Midbrain (tissue), 1 donor: ENCODE measurements around the gene CUBN.

Experiments used
- DNase-seq: peaks from one replicate; lab custom pipeline; 2025; lab: John Stamatoyannopoulos, UW

The CUBN gene

GRCh38 chr10:17109046-17109445 is 20.6 kb downstream of the CUBN start:
- DNase-seq = no peak

DNA sequence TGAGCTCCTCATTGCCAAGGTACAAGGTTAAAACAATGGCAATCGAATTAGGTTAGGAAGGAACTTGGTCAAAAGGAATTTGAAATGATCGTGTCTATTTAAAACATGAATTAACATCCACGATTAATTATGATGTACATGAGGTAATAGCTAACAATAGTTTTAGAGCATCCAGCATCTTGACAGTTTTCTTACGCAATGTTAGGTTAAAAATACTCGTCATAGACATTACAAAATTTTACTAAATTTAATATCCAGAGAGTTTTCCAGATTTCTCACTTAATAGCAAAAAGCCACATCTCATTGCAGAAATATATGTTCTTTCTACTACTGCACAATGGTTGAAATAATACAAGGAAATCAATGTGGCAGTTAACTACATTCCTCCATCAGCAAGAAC is 22.6 kb downstream of the CUBN start:
- DNase-seq = no peak

DNA sequence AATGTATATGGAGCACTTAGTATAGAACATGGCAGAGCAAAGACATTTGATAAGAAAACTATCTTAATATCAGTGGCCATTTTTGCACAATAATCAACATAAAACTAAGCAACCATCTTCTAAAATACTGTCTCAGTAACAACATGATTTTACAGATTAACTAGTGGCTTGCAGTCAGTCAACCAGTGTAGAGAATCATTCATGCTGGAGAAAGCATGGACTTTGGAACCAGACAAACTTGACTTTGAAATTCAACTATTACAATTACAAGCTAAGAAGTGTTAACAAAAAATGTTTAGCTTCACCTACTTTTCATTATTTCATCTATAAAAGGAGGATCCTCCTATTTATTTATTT is 27.7 kb downstream of the CUBN start:
- no peak for DNase-seq

- no peak for DNase-seq
Observed at GRCh38 chr10:17101257-17101909, 28.2 kb downstream of the CUBN start.

DNA sequence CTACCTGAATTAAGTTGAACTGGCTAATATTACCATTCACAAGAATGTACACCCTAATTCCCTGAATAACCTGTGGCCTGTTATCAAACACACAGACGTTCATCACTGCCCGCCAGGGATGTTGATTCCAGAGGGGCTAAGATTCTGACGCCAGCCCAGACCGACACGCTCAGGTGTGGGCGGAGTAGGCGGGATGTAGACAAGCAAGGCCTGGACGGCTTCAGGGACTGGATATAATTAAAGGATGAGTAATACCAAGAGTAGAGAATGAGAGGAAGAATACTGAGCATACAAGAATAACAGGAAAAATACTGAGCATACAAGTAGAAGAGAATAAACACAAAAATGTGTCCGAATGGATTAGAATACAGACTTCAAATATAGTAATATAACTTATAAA is 29.0 kb downstream of the CUBN start:
- no peak for DNase-seq

DNA sequence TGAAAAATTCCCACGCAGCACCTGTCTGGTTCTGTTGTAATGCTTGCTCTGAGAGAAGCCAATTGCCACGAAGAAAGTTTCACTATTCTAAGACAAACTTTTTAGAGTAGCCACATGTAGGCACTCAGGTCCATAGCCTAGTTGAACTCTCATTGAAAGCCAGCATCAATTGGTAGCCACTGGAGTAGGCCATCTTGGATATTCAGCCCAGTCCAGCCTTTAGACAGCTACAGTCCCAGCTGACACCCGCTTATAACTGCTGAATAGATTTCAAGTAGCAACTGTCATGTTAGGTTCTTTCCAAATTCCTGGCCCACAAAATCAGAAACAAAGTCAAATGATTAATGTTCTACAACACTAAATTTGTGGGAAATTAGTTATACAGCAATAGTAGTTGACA is 31.6 kb downstream of the CUBN start:
- no peak for DNase-seq

GRCh38 chr10:17094844-17095243 is 34.8 kb downstream of the CUBN start:
- no peak for DNase-seq

DNA sequence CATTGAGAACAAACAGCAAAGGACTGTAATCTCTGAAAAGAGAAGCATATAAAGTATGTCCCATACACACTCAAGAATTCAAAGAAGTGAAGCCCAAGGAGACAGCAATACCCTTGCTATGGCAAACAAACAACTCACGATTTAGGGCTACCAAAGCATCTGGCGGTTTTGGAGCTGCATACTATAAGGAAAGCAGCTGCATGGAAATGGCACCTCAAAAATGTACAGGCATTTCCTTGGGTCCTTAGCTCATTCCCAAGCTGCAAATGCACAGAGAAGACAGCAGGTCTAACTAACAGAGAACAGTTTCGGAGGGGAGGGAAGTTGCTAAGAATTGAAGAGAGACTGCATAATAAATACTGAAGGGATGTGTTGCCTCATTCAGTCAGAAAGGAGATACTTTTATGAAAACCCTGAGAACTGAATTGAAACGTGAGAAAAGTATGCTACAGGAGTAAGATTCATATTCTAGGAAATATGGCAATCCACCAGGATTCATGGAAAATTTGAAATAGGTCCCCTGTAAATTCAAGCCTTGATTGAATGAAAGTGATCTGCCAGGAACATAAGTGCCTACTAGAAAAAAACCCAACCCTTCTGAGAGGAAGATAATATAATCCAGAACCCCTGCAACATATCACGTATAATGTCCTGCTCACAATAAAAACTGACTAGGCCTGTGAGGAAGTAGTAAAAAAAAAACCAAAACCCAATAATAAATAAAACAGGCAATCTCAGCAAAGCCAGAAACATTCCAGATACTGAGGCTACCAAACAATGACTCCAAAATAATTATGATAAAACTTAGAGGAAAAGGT is 36.4 kb downstream of the CUBN start:
- DNase-seq = no peak

DNA sequence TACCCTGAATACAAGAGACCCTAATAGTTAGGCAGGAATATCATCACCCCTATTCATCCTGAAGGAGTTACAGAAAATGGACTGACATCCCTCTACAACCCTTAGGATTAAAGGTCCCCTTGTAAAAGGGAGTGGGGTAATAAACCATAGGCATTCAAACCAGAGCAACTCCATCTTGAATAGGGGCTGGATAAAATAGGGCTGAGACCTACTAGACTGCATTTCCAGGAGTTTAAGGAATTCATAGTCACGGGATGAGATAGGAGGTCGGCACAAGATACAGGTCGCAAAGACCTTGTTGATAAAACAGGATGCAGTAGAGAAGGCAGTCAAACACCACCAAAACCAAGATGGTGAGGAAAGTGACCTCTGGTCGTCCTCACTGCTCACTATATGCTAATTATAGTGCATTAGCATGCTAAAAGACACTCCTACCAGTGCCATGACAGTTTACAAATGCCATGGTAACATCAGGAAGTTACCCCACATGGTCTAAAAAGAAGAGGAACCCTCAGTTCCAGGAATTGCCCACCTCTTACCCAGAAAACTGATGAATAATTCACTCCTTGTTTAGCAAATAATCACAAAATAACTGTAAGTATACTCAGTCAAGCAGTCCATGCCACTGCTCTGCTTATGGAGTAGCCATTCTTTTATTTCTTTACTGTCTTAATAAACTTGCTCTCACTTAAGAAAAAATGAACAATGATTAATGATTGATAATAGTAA is 37.2 kb downstream of the CUBN start:
- no peak for DNase-seq

- no peak for DNase-seq
Observed at GRCh38 chr10:17088118-17088806, 41.3 kb downstream of the CUBN start.

GRCh38 chr10:17086865-17087367 is 42.7 kb downstream of the CUBN start:
- no peak for DNase-seq

DNA sequence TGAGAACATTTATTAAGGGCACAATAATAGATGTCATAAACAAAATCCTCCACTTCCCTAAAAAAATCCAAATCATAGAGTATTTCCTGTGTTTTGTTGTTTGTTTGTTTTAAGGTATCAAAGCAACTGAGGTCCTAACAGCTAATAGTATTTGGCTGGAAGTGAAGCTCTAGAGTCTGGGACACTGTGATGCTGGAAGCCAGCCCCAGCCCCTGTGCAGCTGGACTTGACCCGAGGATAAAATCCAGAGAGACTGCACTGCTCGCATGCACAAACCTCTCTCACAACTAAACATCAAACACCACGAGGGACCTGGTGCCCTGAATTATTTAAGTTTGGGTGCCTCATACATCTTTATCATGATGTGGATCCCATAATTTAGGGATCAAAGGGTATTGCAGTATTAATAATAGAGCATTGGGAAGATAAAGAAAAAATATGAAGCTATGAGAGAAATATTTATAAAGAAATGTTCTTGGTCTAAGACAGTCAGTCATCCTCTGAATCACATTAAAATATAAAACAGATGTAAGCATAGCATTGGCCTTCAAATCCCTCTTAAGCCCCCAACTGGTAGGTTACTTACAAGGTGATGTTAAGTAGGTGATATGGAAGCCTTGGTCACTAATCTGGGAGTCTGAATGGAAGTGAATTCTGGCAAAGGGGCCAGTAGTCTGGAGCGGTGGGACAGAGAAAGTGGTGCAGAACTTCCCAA is 44.4 kb downstream of the CUBN start:
- DNase-seq = no peak

- DNase-seq = no peak
Observed at GRCh38 chr10:17084258-17084657, 45.4 kb downstream of the CUBN start.

- DNase-seq = no peak
Observed at GRCh38 chr10:17081431-17081830, 48.2 kb downstream of the CUBN start.

GRCh38 chr10:17077890-17078289 is 51.7 kb downstream of the CUBN start:
- no peak for DNase-seq

- no peak for DNase-seq
Observed at GRCh38 chr10:17077346-17077781, 52.2 kb downstream of the CUBN start.

DNA sequence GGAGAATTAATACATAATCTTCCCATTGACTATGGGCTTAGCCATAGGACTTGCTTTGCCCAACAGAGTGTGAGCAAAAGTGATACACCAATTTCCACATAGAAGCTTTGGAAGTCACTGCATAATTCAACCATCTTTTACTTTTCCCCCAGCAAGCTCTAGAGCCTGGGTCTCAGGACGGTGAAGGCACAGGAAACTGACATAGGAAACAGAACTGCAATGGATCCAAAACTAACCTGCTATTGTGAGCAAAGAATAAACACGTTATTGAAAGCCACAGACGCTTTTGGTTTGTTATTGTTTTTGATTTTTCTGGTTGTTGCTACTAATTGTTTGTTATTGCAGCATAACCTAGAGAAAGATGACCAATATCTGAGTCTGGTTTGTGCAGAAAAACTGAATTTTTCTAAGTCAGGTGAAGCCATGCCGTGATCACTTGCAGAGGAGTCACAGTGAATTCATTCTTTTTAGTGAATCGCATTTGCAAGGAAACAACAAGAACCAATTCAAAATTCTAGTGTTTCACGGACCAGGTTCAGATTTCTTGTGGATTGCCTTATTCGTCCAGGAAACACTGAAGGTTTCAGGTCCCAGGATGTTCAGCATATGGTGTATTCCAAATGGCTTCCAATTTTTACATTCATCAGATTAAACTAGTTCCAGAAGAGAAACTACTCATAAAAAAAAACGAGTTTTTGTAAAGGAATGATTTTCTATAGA is 52.8 kb downstream of the CUBN start:
- DNase-seq = no peak

DNA sequence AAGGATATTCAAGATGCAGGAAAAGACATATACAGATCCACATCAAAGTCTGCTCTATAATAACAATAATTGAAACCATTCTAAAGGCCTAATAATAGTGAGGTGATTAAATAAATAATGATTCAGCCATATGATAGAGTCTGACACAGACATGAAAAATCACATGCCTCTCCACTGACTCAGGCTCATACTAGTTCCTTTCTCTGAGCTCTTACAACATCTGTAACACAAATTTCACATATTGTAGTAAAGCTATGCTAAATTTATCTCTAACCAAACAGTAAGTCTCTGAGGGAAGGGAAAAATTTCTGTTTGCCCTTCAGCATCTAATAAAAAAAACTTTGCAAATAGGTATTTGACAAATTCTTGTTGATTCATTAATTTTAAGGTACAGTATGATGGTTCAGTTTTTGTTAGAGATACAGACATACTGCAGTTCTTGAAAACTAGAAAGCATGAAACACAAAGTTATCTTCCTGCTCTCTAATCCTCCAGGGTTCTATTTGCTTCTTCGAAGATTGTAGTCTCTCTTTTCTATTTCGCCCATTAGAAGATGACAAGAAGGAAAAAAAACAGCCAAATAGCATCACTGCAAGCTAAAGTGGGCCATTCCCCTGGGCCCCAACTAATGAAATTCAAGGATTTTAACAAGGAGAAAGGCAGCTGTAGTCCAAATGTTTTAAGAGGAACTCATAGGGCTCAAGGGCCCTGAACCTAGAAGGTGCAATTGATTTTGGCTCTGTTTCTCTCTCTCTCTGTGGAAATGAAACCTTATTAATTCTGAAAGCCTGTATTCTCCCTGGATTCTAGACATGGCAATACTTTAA is 53.9 kb downstream of the CUBN start:
- DNase-seq = no peak

GRCh38 chr10:17074541-17074847 is 55.1 kb downstream of the CUBN start:
- no peak for DNase-seq
